Measurements from ENCODE around the gene XXYLT1.
"Not testable (repeated sequence)": the region's sequence is repeated elsewhere in the genome, so short reads cannot be mapped to it uniquely, and the experiment has no call there.

Gene XXYLT1

GRCh38 chr3:195057716-195058115 lies 213.2 kb downstream of the XXYLT1 start:
- DNase-seq = no peak

- DNase-seq = no peak
These were observed 214.5 kb downstream of the XXYLT1 start for GRCh38 chr3:195056506-195056905.

GRCh38 chr3:195054311-195054710 lies 216.6 kb downstream of the XXYLT1 start:
- no peak for DNase-seq

GRCh38 chr3:195052939-195053338 lies 218.0 kb downstream of the XXYLT1 start:
- DNase-seq = no peak

GRCh38 chr3:195050296-195050695 lies 220.7 kb downstream of the XXYLT1 start:
- not testable (repeated sequence) for DNase-seq

- DNase-seq = no peak
These were observed 222.7 kb downstream of the XXYLT1 start for GRCh38 chr3:195048059-195048905.

GRCh38 chr3:195047536-195047935 lies 223.4 kb downstream of the XXYLT1 start:
- no peak for DNase-seq

GRCh38 chr3:195046441-195046840 lies 224.5 kb downstream of the XXYLT1 start:
- no peak for DNase-seq

- no peak for DNase-seq
These were observed 225.3 kb downstream of the XXYLT1 start for GRCh38 chr3:195045481-195046210.

- no peak for DNase-seq
These were observed 226.5 kb downstream of the XXYLT1 start for GRCh38 chr3:195044411-195044810.

- no peak for DNase-seq
These were observed 227.2 kb downstream of the XXYLT1 start for GRCh38 chr3:195043607-195044339.

GRCh38 chr3:195042743-195043606 lies 228.0 kb downstream of the XXYLT1 start:
- DNase-seq = no peak

GRCh38 chr3:195041871-195042742 lies 228.9 kb downstream of the XXYLT1 start:
- no peak for DNase-seq

- DNase-seq = no peak
These were observed 230.0 kb downstream of the XXYLT1 start for GRCh38 chr3:195040773-195041520.

- no peak for DNase-seq
These were observed 230.9 kb downstream of the XXYLT1 start for GRCh38 chr3:195040094-195040493.

- DNase-seq = no peak
These were observed 231.6 kb downstream of the XXYLT1 start for GRCh38 chr3:195039180-195039843.

- no peak for DNase-seq
These were observed 232.8 kb downstream of the XXYLT1 start for GRCh38 chr3:195038161-195038560.

GRCh38 chr3:195037586-195037985 lies 233.4 kb downstream of the XXYLT1 start:
- not testable (repeated sequence) for DNase-seq

- no peak for DNase-seq
These were observed 234.0 kb downstream of the XXYLT1 start for GRCh38 chr3:195036974-195037373.

- DNase-seq = no peak
These were observed 234.4 kb downstream of the XXYLT1 start for GRCh38 chr3:195036574-195036973.
